Neuronal stem cell (in vitro differentiated cells): ENCODE measurements around the gene TBC1D16.

ENCODE experiments used
- DNase-seq: peaks from one replicate; pipeline ENCODE4 v3.0.0-alpha.2; 2013; ENCODE audit warnings: low spot score
- H2AFZ ChIP-seq: one replicate; pipeline ENCODE4 v1.6.1; 2013; ENCODE audit warnings: mild to moderate bottlenecking, low read length, inconsistent platforms
- H2AK5ac ChIP-seq: 2 replicates; pipeline ENCODE4 v1.6.1; 2013; ENCODE audit warnings: low read depth, mild to moderate bottlenecking, inconsistent platforms, low read length, moderate library complexity, mixed read lengths
- H2BK120ac ChIP-seq: 2 replicates; pipeline ENCODE4 v1.6.1; 2013; ENCODE audit warnings: low read depth, mild to moderate bottlenecking, inconsistent platforms, low read length, moderate library complexity, mixed read lengths
- H2BK12ac ChIP-seq: one replicate; pipeline ENCODE4 v1.6.1; 2013; ENCODE audit warnings: low read length, inconsistent platforms
- H2BK15ac ChIP-seq: 2 replicates; pipeline ENCODE4 v1.6.1; 2013; ENCODE audit warnings: mild to moderate bottlenecking, low read length, inconsistent platforms, mixed read lengths
- H2BK5ac ChIP-seq: one replicate; pipeline ENCODE4 v1.6.1; 2013; ENCODE audit warnings: inconsistent platforms, mild to moderate bottlenecking, low read length, moderate library complexity
- H3K14ac ChIP-seq: one replicate; pipeline ENCODE4 v1.6.1; 2013; ENCODE audit warnings: low read length, inconsistent platforms
- H3K18ac ChIP-seq: 2 replicates; pipeline ENCODE4 v1.6.1; 2013; ENCODE audit warnings: low read length, inconsistent platforms
- H3K23ac ChIP-seq: 2 replicates; pipeline ENCODE4 v1.6.1; 2013; ENCODE audit warnings: low read depth, mild to moderate bottlenecking, mixed read lengths, low read length, inconsistent platforms; ENCODE audit not compliant: poor library complexity
- H3K27ac ChIP-seq: replicated peaks from 3 replicates; pipeline ENCODE4 v1.5.1; 2013; ENCODE audit warnings: low read length, inconsistent platforms
- H3K27me3 ChIP-seq, 3 experiments: 2 replicates each; pipeline ENCODE4 v1.6.1; 2013; ENCODE audit warnings: low read length in 3 of 3, mild to moderate bottlenecking in 2 of 3, inconsistent platforms in 1 of 3, low read depth in 1 of 3, mixed read lengths in 1 of 3, moderate library complexity in 1 of 3; ENCODE audit not compliant: control insufficient read depth in 3 of 3, insufficient read depth in 3 of 3
- H3K36me3 ChIP-seq, 2 donors: replicated peaks in 1 of 2; 2 replicates each; pipeline ENCODE4 v1.6.1; 2013; ENCODE audit warnings: low read length in 2 of 2; ENCODE audit not compliant: control insufficient read depth in 2 of 2, insufficient read depth in 2 of 2
- H3K4ac ChIP-seq: 2 replicates; pipeline ENCODE4 v1.6.1; 2013; ENCODE audit warnings: inconsistent platforms, mild to moderate bottlenecking, low read length, moderate library complexity
- H3K4me1 ChIP-seq, 2 donors: 1 replicate in 1 of 2; 2 replicates in 1 of 2; pipeline ENCODE4 v1.6.1; 2013; ENCODE audit warnings: low read length in 2 of 2, low read depth in 1 of 2; ENCODE audit not compliant: control insufficient read depth in 2 of 2, insufficient read depth in 1 of 2
- H3K4me2 ChIP-seq: one replicate; pipeline ENCODE4 v1.6.1; 2013; ENCODE audit warnings: mild to moderate bottlenecking, low read length, inconsistent platforms; ENCODE audit not compliant: insufficient read depth, poor library complexity, severe bottlenecking
- H3K4me3 ChIP-seq, 2 donors: 2 replicates each; pipeline ENCODE4 v1.5.1; 2013; ENCODE audit warnings: low read length in 2 of 2, mild to moderate bottlenecking in 2 of 2, inconsistent platforms in 1 of 2, moderate library complexity in 1 of 2
- H3K79me1 ChIP-seq: one replicate; pipeline ENCODE4 v1.6.1; 2013; ENCODE audit warnings: low read depth, mild to moderate bottlenecking, inconsistent platforms, low read length, moderate library complexity
- H3K9ac ChIP-seq: one replicate; pipeline ENCODE4 v1.6.1; 2013; ENCODE audit warnings: mild to moderate bottlenecking, low read depth, low read length, inconsistent platforms; ENCODE audit not compliant: poor library complexity
- H3K9me3 ChIP-seq, 2 donors: replicated peaks in 1 of 2; 2 replicates each; pipeline versions ENCODE3 to v1.6.1; 2013; ENCODE audit warnings: low read length in 2 of 2, mild to moderate bottlenecking in 2 of 2, inconsistent platforms in 1 of 2, low read depth in 1 of 2, mixed read lengths in 1 of 2, moderate library complexity in 1 of 2; ENCODE audit not compliant: control insufficient read depth in 2 of 2, insufficient read depth in 1 of 2
- H4K8ac ChIP-seq: one replicate; pipeline ENCODE4 v1.6.1; 2013; ENCODE audit warnings: low read depth, mild to moderate bottlenecking, inconsistent platforms, low read length, moderate library complexity
- H4K91ac ChIP-seq: one replicate; pipeline ENCODE4 v1.6.1; 2013; ENCODE audit warnings: low read length, low read depth, mild to moderate bottlenecking, inconsistent platforms; ENCODE audit not compliant: poor library complexity
- WGBS, 2 donors: extraction: QIAGEN DNeasy Blood & Tissue Kit; methylation state at CpG; one replicate each; pipeline ENCODE4 v1.1.7; 2013; ENCODE audit warnings: missing lambda C conversion rate in 2 of 2, mixed read lengths in 1 of 2; ENCODE audit not compliant: insufficient read length in 2 of 2, insufficient replicate concordance in 1 of 2; ENCODE audit errors: extremely low coverage in 2 of 2; 5-methylcytosine and 5-hydroxymethylcytosine counted together

Gene TBC1D16

GRCh38 chr17:79969906-79970305, 65.8 kb downstream of the TBC1D16 start:
- no peak overlapping the region for H3K9ac ChIP-seq
- H2BK5ac ChIP-seq: no peak overlapping the region
- H2BK120ac ChIP-seq: no peak overlapping the region
- no peak for DNase-seq
- WGBS, 2 donors: no CpG with 5 or more reads among the region's 7 CpGs
- H3K4me1 ChIP-seq: peaks cover 0 to 4% of the 10 kb centered on the region in 2 donors
- no peak overlapping the region for H4K91ac ChIP-seq
- H4K8ac ChIP-seq: no peak overlapping the region
- H3K79me1 ChIP-seq: peaks cover 4% of the 10 kb centered on the region
- H3K4me3 ChIP-seq: no peak overlapping the region
- no peak overlapping the region for H2AK5ac ChIP-seq
- no peaks in the 10 kb centered on the region for H3K9me3 ChIP-seq
- no peaks in the 10 kb centered on the region for H3K27me3 ChIP-seq
- no peak overlapping the region for H2BK15ac ChIP-seq
- H3K4ac ChIP-seq: no peak overlapping the region
- no peak overlapping the region for H3K18ac ChIP-seq
- no peak overlapping the region for H2BK12ac ChIP-seq
- no peak overlapping the region for H3K14ac ChIP-seq
- no peak overlapping the region for H3K27ac ChIP-seq
- no peak overlapping the region for H3K4me2 ChIP-seq
- peaks cover 3 to 28% of the 10 kb centered on the region in 2 donors for H3K36me3 ChIP-seq
- H3K23ac ChIP-seq: no peak overlapping the region
- H2AFZ ChIP-seq: no peak overlapping the region

DNA sequence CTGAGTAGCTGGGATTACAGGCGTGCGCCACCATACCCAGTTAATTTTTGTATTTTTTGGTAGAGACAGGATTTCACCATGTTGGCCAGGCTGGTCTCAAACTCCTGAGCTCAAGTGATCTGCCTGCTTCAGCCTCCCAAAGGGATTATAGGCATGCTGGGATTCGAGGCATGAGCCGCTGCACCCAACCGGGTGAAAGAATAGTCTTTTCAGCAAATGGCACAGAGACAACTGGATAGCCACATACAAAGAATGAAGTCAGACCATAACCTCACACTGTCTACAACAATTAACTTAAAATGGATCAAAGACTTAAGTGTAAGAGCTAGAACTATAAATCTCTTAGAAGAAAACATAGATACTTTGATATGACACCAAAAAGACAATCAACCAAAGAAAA, 67.6 kb downstream of the TBC1D16 start:
- no peak overlapping the region for H3K9ac ChIP-seq
- H3K18ac ChIP-seq: no peak overlapping the region
- H2BK120ac ChIP-seq: no peak overlapping the region
- H2AK5ac ChIP-seq: no peak overlapping the region
- H3K23ac ChIP-seq: no peak overlapping the region
- H3K27ac ChIP-seq: no peak overlapping the region
- no peak for DNase-seq
- no peak overlapping the region for H2AFZ ChIP-seq
- H3K79me1 ChIP-seq: no peaks in the 10 kb centered on the region
- peaks cover 0 to 3% of the 10 kb centered on the region in 2 donors for H3K4me1 ChIP-seq
- no peak overlapping the region for H4K8ac ChIP-seq
- H3K27me3 ChIP-seq: no peaks in the 10 kb centered on the region
- H2BK5ac ChIP-seq: no peak overlapping the region
- H3K14ac ChIP-seq: no peak overlapping the region
- no peak overlapping the region for H4K91ac ChIP-seq
- no peak overlapping the region for H2BK15ac ChIP-seq
- no peak overlapping the region for H2BK12ac ChIP-seq
- H3K4me2 ChIP-seq: no peak overlapping the region
- H3K36me3 ChIP-seq: peaks cover 3 to 32% of the 10 kb centered on the region in 2 donors
- H3K4ac ChIP-seq: no peak overlapping the region
- H3K4me3 ChIP-seq: no peak overlapping the region
- WGBS, 2 donors: no CpG with 5 or more reads among the region's 5 CpGs
- peaks cover 0 to 7% of the 10 kb centered on the region in 2 donors for H3K9me3 ChIP-seq

- H3K79me1 ChIP-seq: no peaks in the 10 kb centered on the region
- no peak overlapping the region for H2BK120ac ChIP-seq
- no peak overlapping the region for H2AFZ ChIP-seq
- H3K4ac ChIP-seq: no peak overlapping the region
- no peak overlapping the region for H3K4me3 ChIP-seq
- no peak overlapping the region for H3K27ac ChIP-seq
- no peaks in the 10 kb centered on the region for H3K27me3 ChIP-seq
- no peak overlapping the region for H4K91ac ChIP-seq
- H3K9me3 ChIP-seq: peaks cover 0 to 12% of the 10 kb centered on the region in 2 donors
- H2BK12ac ChIP-seq: no peak overlapping the region
- WGBS, 2 donors: 100% methylated on average over 1 of the region's 3 CpGs; no CpG with 5 or more reads in 1 of the 2 donors
- no peak for DNase-seq
- H2BK5ac ChIP-seq: no peak overlapping the region
- no peak overlapping the region for H3K23ac ChIP-seq
- H3K36me3 ChIP-seq: peaks cover 0 to 19% of the 10 kb centered on the region in 2 donors
- no peak overlapping the region for H3K4me2 ChIP-seq
- no peak overlapping the region for H3K18ac ChIP-seq
- H3K14ac ChIP-seq: no peak overlapping the region
- no peak overlapping the region for H2BK15ac ChIP-seq
- H4K8ac ChIP-seq: no peak overlapping the region
- H3K4me1 ChIP-seq: peaks cover 0 to 3% of the 10 kb centered on the region in 2 donors
- H2AK5ac ChIP-seq: no peak overlapping the region
- H3K9ac ChIP-seq: no peak overlapping the region
Observed at GRCh38 chr17:79966681-79967080, 69.0 kb downstream of the TBC1D16 start.

- Histone ChIP-seq H3K27me3 (no peaks in the 10 kb centered on the region), H3K9me3 (peaks cover 0 to 18% of the 10 kb centered on the region in 2 donors), H3K18ac (no peak overlapping the region), H3K4me2 (no peak overlapping the region), H2BK5ac (no peak overlapping the region), H3K4me1 (peaks cover 0 to 3% of the 10 kb centered on the region in 2 donors), H2AFZ (no peak overlapping the region), H3K27ac (no peak overlapping the region), H2AK5ac (no peak overlapping the region), H3K4ac (no peak overlapping the region), H3K9ac (peak overlapping the region; percentile 25), H3K79me1 (no peaks in the 10 kb centered on the region), H2BK120ac (no peak overlapping the region), H4K91ac (no peak overlapping the region), H3K14ac (no peak overlapping the region), H4K8ac (no peak overlapping the region), H3K36me3 (peaks cover 0 to 13% of the 10 kb centered on the region in 2 donors), H3K23ac (no peak overlapping the region), H2BK12ac (no peak overlapping the region), H2BK15ac (no peak overlapping the region), H3K4me3 (no peak overlapping the region)
- no CpG with 5 or more reads among the region's 6 CpGs for WGBS, 2 donors
- DNase-seq: no peak
Observed at GRCh38 chr17:79965806-79966205, 69.9 kb downstream of the TBC1D16 start.
